ENCODE data around the gene SSBP3. TPM values are rescaled to one million over a fixed set of nuclear protein-coding genes. Genes with fewer than 3 reads are reported as not detected.

Gene SSBP3
- total RNA-seq, 4 donors from 2014 or later = 19.3 to 40.5 (median 31.3) TPM

- intact Hi-C loops (cut with DNase I; ENCODE audit: low total_unique reads) = no loop called here
- 82 to 84% methylated on average over 7 of the region's 7 CpGs for WGBS, 2 donors
- no peak for DNase-seq (ENCODE audit: low spot score in 2 of 2)
- H3K4me3 ChIP-seq (ENCODE audit: low read depth, poor library complexity, severe bottlenecking) = no peak overlapping the region
- TF ChIP-seq POLR2A (IDR thresholded peaks at IDR 0.05) (no peak), CTCF (IDR thresholded peaks at IDR 0.05) (no peak)
Measured at GRCh38 chr1:54300401-54300800, 105.8 kb downstream of the SSBP3 start.

- TF ChIP-seq CTCF (IDR thresholded peaks at IDR 0.05) = no peak
- TF ChIP-seq POLR2A (IDR thresholded peaks at IDR 0.05) = no peak
- intact Hi-C loops (cut with DNase I; ENCODE audit: low total_unique reads) = no loop called here
- DNase-seq (ENCODE audit: low spot score in 2 of 2) = no peak
- 36 to 47% methylated on average over 7 of the region's 7 CpGs for WGBS, 2 donors
- no peak overlapping the region for H3K4me3 ChIP-seq (ENCODE audit: low read depth, poor library complexity, severe bottlenecking)
Measured at GRCh38 chr1:54299037-54299436, 107.2 kb downstream of the SSBP3 start.

GRCh38 chr1:54298284-54299033, 107.7 kb downstream of the SSBP3 start:
- intact Hi-C loops (cut with DNase I; ENCODE audit: low total_unique reads) = no loop called here
- WGBS, 2 donors = 61 to 62% methylated on average over 18 to 20 of the region's 20 CpGs
- TF ChIP-seq CTCF (IDR thresholded peaks at IDR 0.05) (no peak), POLR2A (IDR thresholded peaks at IDR 0.05) (no peak)
- H3K4me3 ChIP-seq (ENCODE audit: low read depth, poor library complexity, severe bottlenecking) = no peak overlapping the region
- no peak for DNase-seq (ENCODE audit: low spot score in 2 of 2)

- intact Hi-C loops (cut with DNase I; ENCODE audit: low total_unique reads) = no loop called here
- H3K4me3 ChIP-seq (ENCODE audit: low read depth, poor library complexity, severe bottlenecking) = no peak overlapping the region
- no peak for DNase-seq (ENCODE audit: low spot score in 2 of 2)
- TF ChIP-seq CTCF (IDR thresholded peaks at IDR 0.05) (no peak), POLR2A (IDR thresholded peaks at IDR 0.05) (no peak)
- WGBS, 2 donors = 72 to 89% methylated on average over 5 to 6 of the region's 6 CpGs
Measured at GRCh38 chr1:54297596-54298283, 108.5 kb downstream of the SSBP3 start.

GRCh38 chr1:54296666-54297065, 109.5 kb downstream of the SSBP3 start:
- H3K4me3 ChIP-seq (ENCODE audit: low read depth, poor library complexity, severe bottlenecking) = no peak overlapping the region
- no peak for TF ChIP-seq POLR2A (IDR thresholded peaks at IDR 0.05)
- no peak for TF ChIP-seq CTCF (IDR thresholded peaks at IDR 0.05)
- intact Hi-C loops (cut with DNase I; ENCODE audit: low total_unique reads) = no loop called here
- no peak for DNase-seq (ENCODE audit: low spot score in 2 of 2)
- WGBS, 2 donors = 85 to 94% methylated on average over 5 of the region's 5 CpGs
